ENCODE data around the gene ZEB2.

- TF ChIP-seq, protein P1, sequence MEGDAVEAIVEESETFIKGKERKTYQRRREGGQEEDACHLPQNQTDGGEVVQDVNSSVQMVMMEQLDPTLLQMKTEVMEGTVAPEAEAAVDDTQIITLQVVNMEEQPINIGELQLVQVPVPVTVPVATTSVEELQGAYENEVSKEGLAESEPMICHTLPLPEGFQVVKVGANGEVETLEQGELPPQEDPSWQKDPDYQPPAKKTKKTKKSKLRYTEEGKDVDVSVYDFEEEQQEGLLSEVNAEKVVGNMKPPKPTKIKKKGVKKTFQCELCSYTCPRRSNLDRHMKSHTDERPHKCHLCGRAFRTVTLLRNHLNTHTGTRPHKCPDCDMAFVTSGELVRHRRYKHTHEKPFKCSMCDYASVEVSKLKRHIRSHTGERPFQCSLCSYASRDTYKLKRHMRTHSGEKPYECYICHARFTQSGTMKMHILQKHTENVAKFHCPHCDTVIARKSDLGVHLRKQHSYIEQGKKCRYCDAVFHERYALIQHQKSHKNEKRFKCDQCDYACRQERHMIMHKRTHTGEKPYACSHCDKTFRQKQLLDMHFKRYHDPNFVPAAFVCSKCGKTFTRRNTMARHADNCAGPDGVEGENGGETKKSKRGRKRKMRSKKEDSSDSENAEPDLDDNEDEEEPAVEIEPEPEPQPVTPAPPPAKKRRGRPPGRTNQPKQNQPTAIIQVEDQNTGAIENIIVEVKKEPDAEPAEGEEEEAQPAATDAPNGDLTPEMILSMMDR (IDR thresholded peaks at IDR 0.05; ENCODE audit: extremely low read depth in 1 of 2, insufficient read depth in 1 of 2, low read depth in 1 of 2, low read length in 2 of 2) = no peak
- TF ChIP-seq MAX (IDR thresholded peaks at IDR 0.05; ENCODE audit: insufficient read depth, insufficient read length) (no peak), POLR2A (IDR thresholded peaks at IDR 0.05; ENCODE audit: low read depth, low read length) (no peak), MYC (IDR thresholded peaks at IDR 0.05; ENCODE audit: low read depth, low read length) (no peak), EZH2 (IDR thresholded peaks at IDR 0.05; ENCODE audit: borderline replicate concordance, low read depth, low read length, severe bottlenecking) (no peak), FOS (IDR thresholded peaks at IDR 0.05; ENCODE audit: borderline replicate concordance, insufficient read depth, low read length) (no peak), POLR2AphosphoS5 (IDR thresholded peaks at IDR 0.05; ENCODE audit: insufficient read depth, low read depth, low read length) (no peak), GATA2 (IDR thresholded peaks at IDR 0.05; ENCODE audit: insufficient read depth, insufficient read length, low read depth, low read length) (no peak)
Measured at GRCh38 chr2:144509879-144510221, 10.1 kb downstream of the ZEB2 start.

Data from endothelial cell of umbilical vein (primary cell).